Hepatocyte (in vitro differentiated cells): ENCODE measurements around the gene CHST10. TPM values are rescaled to one million over a fixed set of nuclear protein-coding genes. Genes with fewer than 3 reads are reported as not detected.
"Not testable (repeated sequence)": the region's sequence is repeated elsewhere in the genome, so short reads cannot be mapped to it uniquely, and the experiment has no call there.

Experiments used
- DNase-seq: peaks from one replicate; pipeline ENCODE4 v3.0.0-alpha.2; 2016; ENCODE audit warnings: low spot score
- H2AFZ ChIP-seq: fragments of 200-600 bp; sonication (generic); 2 replicates; pipeline ENCODE4 v1.6.0; 2016; ENCODE audit warnings: antibody characterized with exemption, mild to moderate bottlenecking
- H3K27ac ChIP-seq: fragments of 200-600 bp; sonication (generic); 2 replicates; pipeline ENCODE4 v1.5.1; 2016; ENCODE audit warnings: mild to moderate bottlenecking
- H3K27me3 ChIP-seq: fragments of 200-600 bp; sonication (generic); 2 replicates; pipeline ENCODE4 v1.6.1; 2016
- H3K36me3 ChIP-seq: fragments of 200-600 bp; sonication (generic); replicated peaks from 2 replicates; pipeline ENCODE4 v1.5.1; 2016; ENCODE audit warnings: low read depth; ENCODE audit not compliant: insufficient read depth
- H3K4me1 ChIP-seq: fragments of 200-600 bp; sonication (generic); 2 replicates; pipeline ENCODE4 v1.5.1; 2016; ENCODE audit warnings: mild to moderate bottlenecking, moderate library complexity; ENCODE audit not compliant: insufficient read depth
- H3K4me2 ChIP-seq: fragments of 200-600 bp; sonication (generic); 2 replicates; pipeline ENCODE4 v1.6.0; 2016
- H3K4me3 ChIP-seq: fragments of 200-600 bp; sonication (generic); 2 replicates; pipeline ENCODE4 v1.5.1; 2016; ENCODE audit warnings: mild to moderate bottlenecking
- H3K79me2 ChIP-seq: fragments of 200-600 bp; sonication (generic); 2 replicates; pipeline ENCODE4 v1.6.0; 2017; ENCODE audit warnings: mild to moderate bottlenecking
- H3K9me2 ChIP-seq: fragments of 200-600 bp; sonication (generic); replicated peaks from 2 replicates; pipeline ENCODE4 v1.6.0; 2017; ENCODE audit warnings: mild to moderate bottlenecking; ENCODE audit not compliant: insufficient read depth
- H3K9me3 ChIP-seq: fragments of 200-600 bp; sonication (generic); 2 replicates; pipeline ENCODE4 v1.5.1; 2016; ENCODE audit warnings: low read depth, mild to moderate bottlenecking
- H4K20me1 ChIP-seq: fragments of 200-600 bp; sonication (generic); 2 replicates; pipeline ENCODE4 v1.6.0; 2016; ENCODE audit warnings: mild to moderate bottlenecking; ENCODE audit not compliant: insufficient read depth, poor library complexity, severe bottlenecking
- CTCF ChIP-seq: fragments of 200-600 bp; sonication (generic); IDR thresholded peaks from 2 replicates; pipeline ENCODE4 v1.5.1; 2016; ENCODE audit warnings: antibody characterized with exemption, mild to moderate bottlenecking; ENCODE audit not compliant: poor library complexity
- EZH2 ChIP-seq: fragments of 200-600 bp; sonication (generic); IDR thresholded peaks from 2 replicates; pipeline ENCODE4 v1.6.1; 2016; ENCODE audit warnings: antibody characterized with exemption, mild to moderate bottlenecking, borderline replicate concordance
- EZH2phosphoT487 ChIP-seq: fragments of 200-600 bp; sonication (generic); IDR thresholded peaks from one replicate; pipeline ENCODE4 v1.6.1; 2018; ENCODE audit warnings: antibody characterized with exemption, mild to moderate bottlenecking, low read depth, moderate library complexity; ENCODE audit not compliant: unreplicated experiment, severe bottlenecking
- WGBS: methylation state at CpG from one replicate; pipeline ENCODE4 v1.1.6; 2016; ENCODE audit warnings: low lambda C conversion rate; ENCODE audit errors: missing lambda C conversion rate; 5-methylcytosine and 5-hydroxymethylcytosine counted together
- polyA plus RNA-seq: library from polyadenylated mRNA; unstranded; fragments of >200 nt; fragmentation: Nextera tagmentation; extraction: Ambion mirVana; gene quantifications from 2 replicates; pipeline ENCODE4 v1.2.1, GENCODE V29; 2016
- small RNA-seq: library from RNA; depleted of rRNA; stranded (forward); fragments of <200 nt; gene quantifications from one replicate; pipeline ENCODE3, GENCODE V24; 2014
- total RNA-seq: library from RNA; depleted of rRNA; stranded (reverse); fragments of >200 nt; gene quantifications from 2 replicates; pipeline ENCODE4 v1.2.3, GENCODE V29; 2014

The CHST10 gene
- total and polyA plus RNA-seq, 2 experiments from 2014 or later = 8.0 to 15.3 TPM

- no peaks in the 10 kb centered on the region for H3K27me3 ChIP-seq
- no peaks in the 10 kb centered on the region for H3K9me3 ChIP-seq
- H3K4me2 ChIP-seq = no peak overlapping the region
- no peaks in the 10 kb centered on the region for H3K9me2 ChIP-seq
- H3K27ac ChIP-seq = no peak overlapping the region
- WGBS = 81% methylated on average over 13 of the region's 13 CpGs
- no peaks in the 10 kb centered on the region for H4K20me1 ChIP-seq
- no peaks in the 10 kb centered on the region for H3K36me3 ChIP-seq
- TF ChIP-seq EZH2phosphoT487 (no peak), EZH2 (no peak), CTCF (no peak)
- H3K4me3 ChIP-seq = no peak overlapping the region
- DNase-seq = no peak
- no peaks in the 10 kb centered on the region for H3K4me1 ChIP-seq
- H2AFZ ChIP-seq = no peak overlapping the region
- no peaks in the 10 kb centered on the region for H3K79me2 ChIP-seq
Observed at GRCh38 chr2:100350661-100351185, 66.7 kb downstream of the CHST10 start.

- not testable (repeated sequence) for H4K20me1 ChIP-seq, H3K4me2 ChIP-seq, H3K4me3 ChIP-seq, H3K9me3 ChIP-seq, H3K27me3 ChIP-seq, DNase-seq, H3K79me2 ChIP-seq, H3K4me1 ChIP-seq, H2AFZ ChIP-seq, H3K9me2 ChIP-seq, H3K36me3 ChIP-seq, H3K27ac ChIP-seq
- 57% methylated on average over 1 of the region's 1 CpG for whole genome bisulfite sequencing
Observed at GRCh38 chr2:100345144-100345543, 72.3 kb downstream of the CHST10 start.

GRCh38 chr2:100344433-100344832, 73.0 kb downstream of the CHST10 start:
- H3K4me2 ChIP-seq = no peak overlapping the region
- H3K4me1 ChIP-seq = peaks cover 3% of the 10 kb centered on the region
- WGBS = 72% methylated on average over 4 of the region's 4 CpGs
- no peak for DNase-seq
- no peaks in the 10 kb centered on the region for H3K9me3 ChIP-seq
- H3K36me3 ChIP-seq = no peaks in the 10 kb centered on the region
- H3K27ac ChIP-seq = peak overlapping the region; percentile 17
- no peaks in the 10 kb centered on the region for H3K9me2 ChIP-seq
- no peak overlapping the region for H2AFZ ChIP-seq
- no peaks in the 10 kb centered on the region for H4K20me1 ChIP-seq
- H3K4me3 ChIP-seq = no peak overlapping the region
- no peaks in the 10 kb centered on the region for H3K27me3 ChIP-seq
- TF ChIP-seq CTCF = no peak
- TF ChIP-seq EZH2 = no peak
- TF ChIP-seq EZH2phosphoT487 = no peak
- H3K79me2 ChIP-seq = no peaks in the 10 kb centered on the region

GRCh38 chr2:100342466-100342865, 75.0 kb downstream of the CHST10 start:
- not testable (repeated sequence) for H2AFZ ChIP-seq, DNase-seq, H3K9me3 ChIP-seq, H3K79me2 ChIP-seq, H3K4me3 ChIP-seq, H3K36me3 ChIP-seq, H3K27ac ChIP-seq, H3K27me3 ChIP-seq, H4K20me1 ChIP-seq, H3K4me2 ChIP-seq, H3K9me2 ChIP-seq, H3K4me1 ChIP-seq
- WGBS = 89% methylated on average over 2 of the region's 2 CpGs

Small RNA genes within 50 kb of the gene (small RNA-seq; reads per million reads assigned to genes)
- gene AC012493.2 = not detected
- not detected for gene AC012493.3

Other genes with a start within 250 kb of the CHST10 start
- gene LONRF2, start 95.2 kb downstream of the CHST10 start, total RNA-seq = 1.4 and 1.9 TPM in 2 replicates
- 0.69 and 1.6 TPM in 2 replicates for gene LONRF2, start 95.2 kb downstream of the CHST10 start, polyA plus RNA-seq
- not detected in 2 replicates for gene NMS, start 52.8 kb upstream of the CHST10 start, total RNA-seq
- gene NMS, start 52.8 kb upstream of the CHST10 start, polyA plus RNA-seq = not detected in 2 replicates
- gene PDCL3, start 145.3 kb upstream of the CHST10 start, total RNA-seq = 15.7 and 16.5 TPM in 2 replicates
- gene PDCL3, start 145.3 kb upstream of the CHST10 start, polyA plus RNA-seq = 32.8 and 33.5 TPM in 2 replicates